LNCaP clone FGC (cell line): ENCODE results near the gene CPE.

ENCODE experiments used
- DNase-seq: peaks from one replicate; pipeline ENCODE4 v3.0.0-alpha.2; 2011; ENCODE audit warnings: low read depth
- H3K4me3 ChIP-seq: 2 replicates; pipeline ENCODE4 v1.5.1; 2011; ENCODE audit warnings: mild to moderate bottlenecking, low read depth, low read length, control low read depth
- TF ChIP-seq, protein P1 (sequence below): IDR thresholded peaks from 2 replicates; pipeline ENCODE4 v1.5.1; 2012; ENCODE audit warnings: mild to moderate bottlenecking; ENCODE audit not compliant: control insufficient read depth, insufficient read depth; ENCODE audit errors: extremely low read depth

Gene CPE

DNA sequence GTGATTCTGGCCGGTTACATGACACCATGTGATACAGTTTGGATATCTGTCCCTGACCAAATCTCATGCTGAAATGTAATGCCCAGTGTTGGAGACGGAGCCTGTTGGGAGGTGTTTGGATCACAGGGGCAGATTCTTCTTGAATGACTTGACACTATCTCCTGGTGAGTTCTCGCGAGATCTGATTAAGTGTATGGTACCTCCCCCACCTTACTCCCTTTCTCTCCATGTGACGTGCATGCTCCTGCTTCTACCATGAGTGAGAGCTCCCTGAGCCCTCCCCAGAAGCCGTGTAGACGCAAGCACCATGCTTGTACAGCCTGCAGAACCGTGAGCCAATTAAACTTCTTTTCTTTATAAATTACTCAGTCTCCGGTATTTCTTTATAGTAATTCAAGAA is 23.6 kb downstream of the CPE start:
- TF ChIP-seq, protein P1, sequence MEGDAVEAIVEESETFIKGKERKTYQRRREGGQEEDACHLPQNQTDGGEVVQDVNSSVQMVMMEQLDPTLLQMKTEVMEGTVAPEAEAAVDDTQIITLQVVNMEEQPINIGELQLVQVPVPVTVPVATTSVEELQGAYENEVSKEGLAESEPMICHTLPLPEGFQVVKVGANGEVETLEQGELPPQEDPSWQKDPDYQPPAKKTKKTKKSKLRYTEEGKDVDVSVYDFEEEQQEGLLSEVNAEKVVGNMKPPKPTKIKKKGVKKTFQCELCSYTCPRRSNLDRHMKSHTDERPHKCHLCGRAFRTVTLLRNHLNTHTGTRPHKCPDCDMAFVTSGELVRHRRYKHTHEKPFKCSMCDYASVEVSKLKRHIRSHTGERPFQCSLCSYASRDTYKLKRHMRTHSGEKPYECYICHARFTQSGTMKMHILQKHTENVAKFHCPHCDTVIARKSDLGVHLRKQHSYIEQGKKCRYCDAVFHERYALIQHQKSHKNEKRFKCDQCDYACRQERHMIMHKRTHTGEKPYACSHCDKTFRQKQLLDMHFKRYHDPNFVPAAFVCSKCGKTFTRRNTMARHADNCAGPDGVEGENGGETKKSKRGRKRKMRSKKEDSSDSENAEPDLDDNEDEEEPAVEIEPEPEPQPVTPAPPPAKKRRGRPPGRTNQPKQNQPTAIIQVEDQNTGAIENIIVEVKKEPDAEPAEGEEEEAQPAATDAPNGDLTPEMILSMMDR = no peak
- no peak for DNase-seq
- no peak overlapping the region for H3K4me3 ChIP-seq

DNA sequence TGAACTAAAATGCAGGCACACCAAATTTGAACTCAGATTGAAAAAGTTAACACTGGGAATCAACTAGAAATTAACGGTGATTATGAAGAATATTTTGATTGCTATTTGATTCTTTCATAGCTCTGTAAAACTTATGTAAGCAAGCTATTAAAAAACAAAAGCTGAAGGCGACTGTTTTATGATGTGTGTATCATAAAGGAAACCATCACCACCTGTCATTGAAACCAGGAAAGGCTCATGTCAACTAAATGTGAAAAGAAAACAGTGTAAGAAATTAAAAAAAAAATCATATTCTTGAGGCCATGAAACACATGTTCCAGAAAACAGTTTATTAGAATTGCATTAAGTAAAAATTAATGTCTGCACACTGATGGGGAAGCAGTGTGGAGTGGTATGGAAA is 24.2 kb downstream of the CPE start:
- H3K4me3 ChIP-seq = no peak overlapping the region
- no peak for DNase-seq
- TF ChIP-seq, protein P1 = no peak

- TF ChIP-seq, protein P1 = no peak
- no peak overlapping the region for H3K4me3 ChIP-seq
- no peak for DNase-seq
These were observed 24.8 kb downstream of the CPE start for GRCh38 chr4:165403637-165404036.

GRCh38 chr4:165404080-165404479 is 25.3 kb downstream of the CPE start:
- TF ChIP-seq, protein P1 = no peak
- DNase-seq = no peak

GRCh38 chr4:165404696-165405095 is 25.9 kb downstream of the CPE start:
- H3K4me3 ChIP-seq = no peak overlapping the region
- TF ChIP-seq, protein P1 = no peak
- DNase-seq = no peak

More at GRCh38 chr4:165404080-165404479, 25.3 kb downstream of the CPE start:
- no peak overlapping the region for H3K4me3 ChIP-seq

DNA sequence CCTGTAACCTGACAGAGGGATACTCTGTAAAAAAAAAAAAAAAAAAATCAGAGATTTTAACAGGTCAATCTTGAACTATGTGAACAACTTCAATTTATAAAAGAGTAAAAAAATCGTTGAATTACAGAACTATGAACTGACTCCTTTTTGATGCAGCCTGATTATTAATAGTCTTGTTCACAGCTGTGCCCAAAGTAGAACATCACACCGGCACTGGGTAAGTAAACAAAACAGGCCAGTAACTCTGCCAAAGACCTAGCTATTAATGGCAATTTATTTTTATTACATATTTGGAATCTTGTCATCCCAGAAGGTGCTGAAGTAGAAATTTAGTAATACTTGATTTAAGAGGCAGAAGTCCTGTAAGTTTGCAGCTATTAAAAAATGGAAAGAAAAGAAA is 31.4 kb downstream of the CPE start:
- peak; percentile 47 for DNase-seq
- no peak overlapping the region for H3K4me3 ChIP-seq
- TF ChIP-seq, protein P1 = no peak

- DNase-seq = no peak
- no peak overlapping the region for H3K4me3 ChIP-seq
- TF ChIP-seq, protein P1 = no peak
These were observed 37.1 kb downstream of the CPE start for GRCh38 chr4:165415910-165416309.
